ENCODE measurements around the gene TRIM10.
A peak's percentile ranks its signal among the peaks of the same experiment; 100 is the strongest.

- TF ChIP-seq GABPA (IDR thresholded peaks at IDR 0.05 in 1 of 2, conservative IDR thresholded peaks at IDR 0.05 in 1 of 2), result no peak
- TF ChIP-seq CTCF (IDR thresholded peaks at IDR 0.05; ENCODE audit: low read depth, low read length, missing input control), result peak; percentile 97
- TF ChIP-seq EGR1 (IDR thresholded peaks at IDR 0.05; ENCODE audit: low read depth in 2 of 2), result no peak
- peak in 1 of 2 donors; percentile 12 for TF ChIP-seq RXRA (IDR thresholded peaks at IDR 0.05)
- no peak for TF ChIP-seq MAX (IDR thresholded peaks at IDR 0.05)
- TF ChIP-seq YY1 (IDR thresholded peaks at IDR 0.05), result no peak
- no peak for TF ChIP-seq ATF3 (IDR thresholded peaks at IDR 0.05)
Observed at GRCh38 chr6:30130887-30131862, 29.8 kb downstream of the TRIM10 start.

Measured in liver (tissue), 3 donors.